CD4-positive, alpha-beta T cell treated with Interleukin-12 subunit alpha and Interleukin-12 subunit beta, for 1 hour (primary cell): ENCODE measurements around the gene RGS2.

Experiments
- DNase-seq: peaks from one replicate; pipeline ENCODE4 v3.0.0-alpha.2; 2020

The RGS2 gene

GRCh38 chr1:192832492-192832891 lies 23.7 kb downstream of the RGS2 start:
- DNase-seq: no peak

DNA sequence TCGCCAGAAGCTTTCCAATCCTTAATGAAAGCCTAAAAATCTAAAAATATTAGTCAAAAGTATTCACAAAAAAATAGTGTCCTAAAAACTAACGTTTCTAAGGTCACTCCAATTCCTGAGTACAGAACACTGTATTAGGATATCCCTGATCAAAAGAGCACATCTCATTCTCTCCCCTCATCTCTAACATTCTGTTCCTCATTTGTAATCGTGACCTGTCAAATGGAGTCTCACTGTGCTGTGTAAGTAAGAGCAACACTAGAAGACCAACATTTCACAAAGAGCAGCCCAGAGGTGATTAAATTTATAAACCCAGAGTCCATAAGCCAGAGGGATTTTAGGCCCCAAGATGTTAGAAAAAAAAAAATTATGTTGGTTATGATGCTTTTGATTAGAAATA lies 26.3 kb downstream of the RGS2 start:
- no peak for DNase-seq

- no peak for DNase-seq
Observed at GRCh38 chr1:192839162-192840066, 30.6 kb downstream of the RGS2 start.

DNA sequence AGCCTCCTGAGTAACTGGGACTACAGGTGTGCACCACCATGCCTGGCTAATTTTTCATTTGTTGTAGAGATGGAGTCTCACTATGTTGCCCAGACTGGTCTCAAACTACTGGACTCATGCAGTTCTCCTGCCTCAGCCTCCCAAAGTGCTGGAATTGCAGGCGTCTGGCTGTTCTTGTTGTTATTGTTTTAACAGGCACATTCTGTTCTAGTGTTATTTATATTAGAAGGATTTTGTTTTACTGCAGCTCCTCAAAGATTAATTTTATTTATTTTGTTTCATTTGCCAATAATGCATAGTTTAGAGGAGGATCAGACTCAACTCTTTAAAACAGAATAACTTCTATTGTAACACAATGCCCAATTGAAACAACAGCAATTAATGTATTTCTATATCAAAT lies 35.5 kb downstream of the RGS2 start:
- DNase-seq: no peak

DNA sequence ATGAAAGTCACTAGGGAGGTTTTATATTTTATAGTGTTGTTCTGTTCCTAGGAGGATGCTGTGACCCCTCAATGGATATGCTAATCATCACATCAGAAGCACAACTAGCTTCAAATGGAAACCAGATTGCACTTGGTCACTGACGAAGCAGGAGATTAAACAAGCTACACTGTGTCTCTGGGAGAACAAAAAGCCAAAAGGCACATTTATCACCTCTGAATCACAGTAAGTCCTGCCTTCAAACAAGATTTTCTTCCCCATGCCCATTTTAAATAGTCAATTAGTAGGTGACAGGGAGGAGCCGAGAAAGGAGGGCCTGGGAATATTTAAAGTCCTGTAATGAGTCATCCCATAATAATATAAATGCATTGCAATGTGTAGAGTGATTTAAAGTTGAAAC lies 38.1 kb downstream of the RGS2 start:
- DNase-seq: no peak

DNA sequence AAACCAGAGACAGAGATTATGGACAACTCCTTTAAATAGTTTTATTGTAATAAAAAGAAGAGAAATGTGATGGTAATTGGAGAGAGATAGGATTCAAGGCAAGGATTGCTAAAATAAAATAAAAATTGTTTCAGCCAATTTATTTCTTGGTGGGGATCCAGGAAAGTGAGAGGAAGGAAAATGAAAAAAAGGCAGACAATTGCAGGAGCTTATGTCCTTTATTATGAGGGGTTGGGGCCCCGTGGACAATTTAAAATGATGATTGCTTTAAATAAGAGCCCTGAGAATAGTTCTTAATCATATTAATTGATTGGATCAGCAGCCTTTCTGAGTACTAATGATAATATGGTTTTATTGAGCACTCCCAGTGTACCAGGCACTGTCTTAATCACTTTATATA lies 40.2 kb downstream of the RGS2 start:
- DNase-seq: no peak

DNA sequence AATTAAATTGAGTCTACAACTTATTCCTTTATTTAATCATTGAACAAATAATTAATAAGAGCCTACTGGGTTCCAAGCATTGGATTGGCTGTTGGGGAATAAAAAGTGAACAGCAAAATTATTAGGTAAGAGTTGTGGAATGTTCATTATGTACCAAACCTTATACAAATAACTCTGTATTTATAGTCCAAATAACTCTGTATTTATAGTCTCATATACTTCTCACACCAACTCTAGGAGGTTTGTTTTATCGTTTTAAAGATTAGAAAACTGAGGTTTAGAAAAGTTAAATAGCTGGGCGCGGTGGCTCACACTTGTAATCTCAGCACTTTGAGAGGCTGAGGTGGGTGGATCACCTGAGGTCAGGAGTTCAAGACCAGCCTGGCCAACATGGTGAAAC lies 40.6 kb downstream of the RGS2 start:
- no peak for DNase-seq

DNA sequence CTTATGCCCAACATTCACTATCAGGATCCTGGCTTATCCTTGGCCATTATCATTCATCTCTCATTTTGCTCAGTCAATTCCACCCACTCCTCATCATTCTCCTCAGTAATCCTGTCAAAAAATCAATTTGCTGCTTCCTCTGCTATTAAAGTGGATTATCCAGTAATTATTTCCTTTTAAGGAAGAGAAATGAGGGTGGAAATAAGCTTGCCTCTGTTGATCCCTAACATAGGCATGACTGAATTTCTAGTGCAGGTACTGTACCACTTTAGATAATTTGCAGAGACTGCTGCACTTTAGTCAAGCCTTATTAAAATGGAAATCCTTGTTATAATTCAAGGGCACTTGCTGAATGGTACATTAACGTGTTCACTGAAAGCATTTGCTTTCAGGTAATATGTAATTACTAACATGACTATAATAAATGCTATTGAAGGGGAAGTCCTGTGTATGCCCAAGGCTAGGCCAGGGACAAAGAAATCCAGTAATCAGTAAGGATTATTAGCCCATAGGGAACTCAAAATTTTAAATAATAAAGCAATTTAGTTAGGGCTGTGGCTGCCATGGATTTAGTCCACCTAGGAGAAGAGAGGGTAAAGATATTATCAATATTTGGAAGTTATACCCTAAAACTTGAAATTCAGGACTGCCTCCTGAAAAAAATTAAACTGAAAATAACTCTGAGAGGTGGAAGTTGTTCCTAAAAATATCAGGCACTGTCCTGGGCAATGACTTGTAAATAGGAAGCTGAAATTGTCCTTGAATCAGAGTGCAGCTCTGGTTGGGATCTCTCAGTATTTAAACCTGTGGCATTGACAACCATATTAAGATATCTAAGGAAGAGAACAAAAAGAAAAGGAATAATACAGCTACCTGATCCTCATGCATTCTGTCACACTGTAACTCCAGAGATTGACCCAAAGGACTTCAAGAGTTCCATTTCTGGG lies 43.4 kb downstream of the RGS2 start:
- no peak for DNase-seq

DNA sequence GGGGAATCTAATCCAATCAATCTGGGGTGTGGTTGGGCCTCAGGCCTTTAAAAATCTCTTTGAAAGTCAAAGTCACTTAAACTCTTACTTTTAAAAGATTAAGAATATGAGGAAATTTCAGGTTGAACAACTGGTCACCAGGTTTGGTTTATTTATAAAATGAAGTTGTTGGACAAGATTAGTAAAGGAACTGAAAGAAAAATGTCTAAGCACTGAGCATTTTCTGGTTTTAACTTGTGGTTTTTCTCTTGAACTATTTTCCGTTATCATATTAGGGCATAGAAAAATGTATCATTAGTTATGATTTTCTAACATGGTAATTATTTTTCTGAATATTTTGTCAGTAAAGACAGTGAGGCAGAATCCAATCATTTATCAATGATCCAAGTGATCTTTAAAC lies 49.6 kb downstream of the RGS2 start:
- no peak for DNase-seq

GRCh38 chr1:192859808-192860207 lies 51.0 kb downstream of the RGS2 start:
- no peak for DNase-seq

DNA sequence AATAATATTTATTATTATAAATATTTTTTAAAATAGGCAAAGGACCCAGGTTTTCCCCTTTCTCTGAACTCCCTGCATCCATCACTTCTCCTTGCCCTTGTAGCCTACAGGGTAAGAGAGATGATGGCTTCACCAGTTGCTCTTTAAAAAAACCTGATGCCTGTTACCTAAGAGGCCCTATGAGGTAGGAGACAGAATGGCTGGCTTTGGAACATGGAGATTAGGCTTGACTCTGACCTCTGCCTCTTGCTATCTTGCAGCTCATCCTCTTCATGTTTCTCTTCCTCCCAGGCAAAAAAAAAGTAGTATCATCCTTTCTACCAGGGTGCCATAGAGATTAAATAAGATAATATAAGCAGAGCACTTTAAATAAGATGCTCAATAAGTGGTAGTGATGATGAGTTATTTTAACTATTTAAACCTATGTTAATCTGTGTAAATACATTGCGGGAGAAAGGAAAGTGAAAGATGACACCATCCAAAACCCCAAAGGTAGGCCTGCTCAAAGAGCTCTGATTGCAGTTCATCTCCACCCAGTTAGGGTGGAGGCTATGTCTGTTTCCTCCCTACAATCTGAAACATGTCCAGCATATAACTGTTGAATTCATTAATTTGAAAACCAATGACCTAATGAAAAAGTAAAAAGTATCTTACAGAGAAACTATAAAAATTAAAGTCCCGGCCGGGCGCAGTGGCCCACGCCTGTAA lies 51.8 kb downstream of the RGS2 start:
- DNase-seq: no peak

DNA sequence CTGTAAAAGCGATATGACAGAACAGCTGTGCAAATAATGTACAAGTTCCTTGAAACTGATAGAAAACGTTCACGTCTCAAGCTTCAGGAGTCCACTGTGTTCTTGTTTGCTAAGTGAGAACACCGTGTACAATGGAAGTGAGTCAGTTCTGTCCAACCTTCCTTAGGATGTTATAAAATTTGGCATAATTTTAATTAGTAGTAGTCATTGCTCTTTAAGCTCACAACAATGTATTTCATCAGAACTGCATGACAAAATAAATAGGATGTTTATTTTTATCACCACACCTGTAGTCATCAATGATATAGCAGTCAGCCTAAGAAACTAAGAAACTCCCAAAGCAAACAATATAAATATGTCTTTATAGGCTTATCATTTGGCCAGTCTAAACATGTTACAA lies 53.0 kb downstream of the RGS2 start:
- DNase-seq: no peak
